GM19023 (cell line): ENCODE data around the gene PACSIN2.
"Not testable (repeated sequence)": the region's sequence is repeated elsewhere in the genome, so short reads cannot be mapped to it uniquely, and the experiment has no call there.

Experiments used
- ATAC-seq: cut with Tn5 transposase; IDR thresholded peaks from one replicate; pipeline ENCODE4 v1.9.1; 2021; ENCODE audit warnings: mild to moderate bottlenecking, moderate library complexity; ENCODE audit not compliant: unreplicated experiment

PACSIN2 gene

DNA sequence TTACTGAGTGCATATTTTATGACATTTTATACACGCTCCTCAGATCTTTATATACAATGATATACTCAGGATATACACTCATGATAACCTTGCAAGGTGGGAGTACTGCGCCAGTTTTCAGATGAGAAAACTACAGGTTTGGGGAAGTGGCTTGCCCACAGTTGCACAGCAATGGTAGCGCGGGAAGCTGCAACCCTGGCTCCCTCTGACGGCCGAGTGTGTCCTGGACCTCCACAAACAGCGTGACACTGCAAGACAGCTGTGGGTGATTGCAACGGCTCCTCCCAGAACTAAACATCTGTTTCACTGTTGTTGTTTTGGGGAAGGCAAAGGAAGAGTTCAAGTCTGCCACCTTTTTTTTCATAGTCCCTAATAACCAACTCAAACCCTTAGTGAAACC is 47.0 kb downstream of the PACSIN2 start:
- ATAC-seq, result no peak

- no peak for ATAC-seq
Measured at GRCh38 chr22:42967005-42967404, 47.9 kb downstream of the PACSIN2 start.

DNA sequence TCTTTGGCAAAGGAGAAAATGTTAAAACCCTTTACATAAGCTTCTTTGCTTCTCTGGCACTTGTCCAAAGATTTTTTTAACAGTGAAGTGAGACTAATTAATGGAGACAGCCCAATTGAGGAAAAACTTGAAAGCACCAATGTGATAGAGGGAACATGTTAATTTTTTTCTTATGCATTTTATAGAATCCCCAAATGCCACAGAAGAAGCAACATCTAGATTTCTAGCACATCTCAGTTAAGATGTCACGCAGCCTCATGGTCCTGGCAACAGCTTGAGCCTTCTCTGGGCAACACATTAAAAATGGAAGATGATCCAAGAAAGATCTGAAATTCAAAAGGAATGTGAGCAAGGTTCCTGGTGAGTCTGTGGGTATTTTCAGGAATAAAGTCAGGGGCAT is 48.5 kb downstream of the PACSIN2 start:
- no peak for ATAC-seq

- ATAC-seq, result no peak
Measured at GRCh38 chr22:42964994-42965699, 49.8 kb downstream of the PACSIN2 start.

DNA sequence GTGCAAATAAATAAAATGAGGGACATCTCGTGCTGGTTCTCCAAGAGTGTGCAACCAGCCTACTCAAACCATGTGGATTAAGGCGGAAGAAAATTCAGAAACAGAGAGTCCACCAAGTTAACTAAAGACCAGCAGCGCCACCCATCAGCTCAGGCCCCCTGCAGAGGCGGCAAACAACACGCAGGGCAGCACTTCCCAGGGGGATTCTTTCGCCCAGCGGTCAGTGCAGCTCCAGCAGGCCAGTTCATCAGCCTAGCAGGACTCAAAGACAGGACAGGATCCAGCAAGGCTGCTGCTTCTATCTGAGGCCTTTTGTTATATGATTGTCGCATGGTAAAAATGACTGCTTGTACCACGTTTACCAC is 51.7 kb downstream of the PACSIN2 start:
- ATAC-seq, result no peak

GRCh38 chr22:42962295-42963230 is 52.4 kb downstream of the PACSIN2 start:
- ATAC-seq, result no peak

DNA sequence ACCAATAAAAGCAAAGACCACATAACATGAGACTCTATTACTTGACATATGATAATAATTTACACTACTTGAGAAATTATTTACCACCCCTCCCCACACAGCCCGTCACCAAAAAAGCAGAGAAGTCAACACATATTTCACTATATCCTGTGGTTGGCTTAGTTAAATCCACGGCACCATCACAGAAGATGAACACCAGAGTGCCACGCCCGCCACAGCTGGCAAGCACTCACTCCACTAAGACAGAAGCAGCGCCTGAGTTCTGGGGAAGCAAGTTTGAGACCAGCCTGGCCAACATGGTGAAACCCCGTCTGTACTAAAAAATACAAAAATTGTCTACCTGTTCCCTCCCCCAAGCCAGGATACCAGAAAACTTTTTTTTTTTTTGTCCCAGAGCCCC is 53.1 kb downstream of the PACSIN2 start:
- no peak for ATAC-seq

DNA sequence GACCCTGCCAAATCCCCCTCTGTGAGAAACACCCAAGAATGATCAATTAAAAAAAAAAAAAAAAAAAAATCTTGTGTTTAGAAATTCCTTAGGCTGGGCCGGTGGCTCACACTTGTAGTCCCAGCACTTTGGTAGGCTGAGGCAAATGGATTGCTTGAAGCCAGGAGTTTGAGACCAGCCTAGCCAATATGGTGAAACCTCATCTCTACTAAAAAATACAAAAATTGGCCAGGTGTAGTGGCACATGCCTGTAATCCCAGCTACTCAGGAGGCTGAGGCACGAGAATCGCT is 53.6 kb downstream of the PACSIN2 start:
- not testable (repeated sequence) for ATAC-seq

DNA sequence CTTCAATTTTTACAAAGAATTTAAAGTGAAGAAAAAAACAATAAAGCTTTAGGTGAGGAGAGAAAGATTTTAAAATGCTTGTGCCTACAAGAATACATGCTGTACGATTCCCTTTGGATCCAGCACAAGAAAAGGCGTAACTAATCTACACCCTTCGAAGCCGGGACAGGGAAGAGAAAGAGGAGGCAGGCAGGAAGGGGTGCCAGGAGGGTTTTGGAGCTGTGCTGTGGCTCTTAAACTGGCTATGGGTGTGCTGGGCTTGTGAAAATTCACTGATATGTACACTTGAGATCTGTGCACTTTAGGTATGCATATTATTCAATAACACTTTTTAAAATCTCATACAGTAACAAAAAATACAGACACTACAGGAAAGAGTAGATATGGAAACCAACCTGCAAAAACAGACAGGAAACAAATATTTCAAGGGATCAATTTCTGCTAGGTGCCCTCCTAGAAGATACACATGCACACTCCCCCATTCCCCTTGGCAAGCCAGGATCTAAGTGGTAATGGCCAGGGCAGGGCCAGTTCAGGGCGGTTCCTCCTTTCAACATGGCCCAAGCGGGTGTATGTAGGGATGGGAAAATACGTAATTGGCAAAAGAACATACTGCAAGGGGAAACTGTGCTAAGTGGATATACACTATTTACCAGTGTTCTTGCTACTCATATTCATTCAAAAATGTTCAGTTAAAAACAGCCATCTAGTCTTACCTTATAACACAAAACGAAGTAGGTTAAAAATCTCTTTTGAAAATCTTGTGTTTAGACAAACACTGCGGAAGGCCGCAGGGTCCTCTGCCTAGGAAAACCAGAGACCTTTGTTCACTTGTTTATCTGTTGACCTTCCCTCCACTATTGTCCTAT is 54.2 kb downstream of the PACSIN2 start:
- no peak for ATAC-seq

GRCh38 chr22:42959576-42960509 is 55.1 kb downstream of the PACSIN2 start:
- no peak for ATAC-seq

- no peak for ATAC-seq
Measured at GRCh38 chr22:42958937-42959336, 56.0 kb downstream of the PACSIN2 start.

DNA sequence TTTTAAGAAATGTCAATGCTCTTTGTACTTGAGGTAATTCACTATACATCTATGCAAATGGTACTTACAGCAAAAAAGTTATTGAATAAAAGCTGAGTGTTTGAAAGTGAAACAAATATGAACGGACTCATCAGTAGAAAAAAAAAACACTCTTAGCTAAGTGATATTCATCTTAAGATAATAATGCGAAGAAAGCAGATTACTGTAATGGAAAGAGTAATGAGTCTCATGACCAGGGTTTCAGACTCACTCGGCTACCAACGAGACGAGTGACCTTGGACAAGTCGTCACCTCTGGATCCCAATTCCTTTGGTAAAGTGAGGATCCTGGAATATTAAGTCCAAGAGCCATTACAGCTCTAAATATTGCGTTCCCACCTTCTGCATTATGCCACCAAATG is 57.0 kb downstream of the PACSIN2 start:
- no peak for ATAC-seq

DNA sequence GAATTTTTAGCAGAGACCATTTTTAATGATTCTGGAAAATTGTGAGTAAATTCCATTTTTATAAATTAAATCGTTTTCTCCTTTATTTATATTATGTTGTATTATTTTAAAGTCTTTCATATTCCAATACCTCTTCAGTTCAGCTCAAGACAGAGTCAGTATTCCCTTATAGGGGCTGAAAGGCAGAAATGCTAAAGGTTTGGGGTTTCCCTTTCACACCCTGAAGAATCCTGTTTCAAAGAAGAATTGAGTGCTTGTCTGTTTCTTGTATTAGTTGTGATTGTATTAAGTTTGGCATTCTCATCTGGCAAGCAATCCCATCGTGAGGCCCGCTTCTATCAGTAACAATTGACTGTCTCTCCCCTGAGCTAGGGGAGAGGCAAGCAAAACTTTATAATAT is 57.4 kb downstream of the PACSIN2 start:
- ATAC-seq, result no peak

DNA sequence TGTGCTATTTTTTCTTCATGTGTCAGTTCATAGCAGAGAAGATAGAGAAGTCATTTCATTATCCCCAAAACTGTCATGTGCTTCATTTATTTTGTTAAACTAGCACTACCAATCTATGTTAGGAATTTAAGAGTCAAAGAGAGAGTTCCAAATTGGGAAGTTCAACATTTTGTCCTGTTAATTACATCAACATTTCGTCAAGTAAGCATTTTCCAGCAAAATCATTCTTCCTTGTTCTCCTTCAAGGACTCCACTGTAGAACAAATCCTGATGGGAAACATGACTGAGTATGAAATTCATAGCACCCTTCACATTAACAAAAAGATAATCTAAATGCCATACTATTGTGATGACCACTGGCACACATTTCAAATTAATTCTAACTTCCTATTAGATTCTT is 59.1 kb downstream of the PACSIN2 start:
- ATAC-seq, result no peak

- no peak for ATAC-seq
Measured at GRCh38 chr22:42955087-42955635, 59.8 kb downstream of the PACSIN2 start.

GRCh38 chr22:42953751-42954150 is 61.2 kb downstream of the PACSIN2 start:
- not testable (repeated sequence) for ATAC-seq

DNA sequence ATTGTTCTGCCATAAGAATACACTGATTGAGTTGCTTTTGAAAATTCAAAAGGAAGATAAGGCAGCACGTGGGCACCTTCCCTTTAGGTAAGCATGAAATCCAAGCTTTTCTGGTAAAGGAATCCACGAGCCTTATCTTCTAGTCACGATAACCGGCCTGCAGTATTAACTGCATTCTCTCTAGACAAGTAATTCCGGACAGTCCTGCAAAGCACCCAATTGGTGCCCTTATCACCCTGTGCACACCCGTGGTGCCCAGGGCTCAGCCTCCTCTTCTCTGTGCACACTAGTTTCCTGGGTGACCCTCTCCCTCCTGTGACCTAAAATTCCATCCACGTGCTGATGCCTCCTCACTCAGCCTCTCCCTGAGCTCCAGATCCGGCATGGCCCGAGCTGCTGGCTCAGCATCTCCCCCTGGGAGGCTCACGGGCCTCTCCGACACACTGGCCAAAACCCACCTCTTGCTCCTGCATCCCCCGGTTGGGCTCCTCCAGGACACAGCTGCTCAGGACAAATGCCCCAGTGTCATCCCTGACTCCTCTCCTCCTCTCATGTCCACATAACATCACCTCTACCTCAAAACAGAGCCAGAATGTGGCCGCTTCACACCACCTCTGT is 63.7 kb downstream of the PACSIN2 start:
- ATAC-seq, result no peak

- ATAC-seq, result no peak
Measured at GRCh38 chr22:42950281-42950680, 64.7 kb downstream of the PACSIN2 start.

GRCh38 chr22:42949159-42949558 is 65.8 kb downstream of the PACSIN2 start:
- no peak for ATAC-seq

- no peak for ATAC-seq
Measured at GRCh38 chr22:42948294-42948693, 66.7 kb downstream of the PACSIN2 start.
